ENCODE data around the gene MCRIP2.

MCRIP2 gene

GRCh38 chr16:672371-672770 lies 30.7 kb downstream of the MCRIP2 start:
- Histone ChIP-seq H3K36me3 (ENCODE audit: insufficient read depth, low read length) (peaks cover 26% of the 10 kb centered on the region), H3K4me1 (ENCODE audit: insufficient read depth, low read length) (peaks cover 3% of the 10 kb centered on the region; the same call in 1 of the 2 replicates), H3K9me3 (ENCODE audit: control insufficient read depth, insufficient read depth, low read length) (no peaks in the 10 kb centered on the region), H3K9ac (ENCODE audit: low read depth, low read length) (no peak overlapping the region)

GRCh38 chr16:672851-673250 lies 31.2 kb downstream of the MCRIP2 start:
- peaks cover 26% of the 10 kb centered on the region for H3K36me3 ChIP-seq (ENCODE audit: insufficient read depth, low read length)
- no peak overlapping the region for H3K9ac ChIP-seq (ENCODE audit: low read depth, low read length)
- no peaks in the 10 kb centered on the region; the same call in 1 of the 2 replicates for H3K4me1 ChIP-seq (ENCODE audit: insufficient read depth, low read length)
- no peaks in the 10 kb centered on the region for H3K9me3 ChIP-seq (ENCODE audit: control insufficient read depth, insufficient read depth, low read length)

- no peaks in the 10 kb centered on the region for H3K9me3 ChIP-seq (ENCODE audit: control insufficient read depth, insufficient read depth, low read length)
- H3K36me3 ChIP-seq (ENCODE audit: insufficient read depth, low read length): peaks cover 26% of the 10 kb centered on the region
Measured at GRCh38 chr16:673399-673991, 31.9 kb downstream of the MCRIP2 start.

GRCh38 chr16:674214-674881 lies 32.7 kb downstream of the MCRIP2 start:
- H3K9ac ChIP-seq (ENCODE audit: low read depth, low read length): no peak overlapping the region
- peaks cover 26% of the 10 kb centered on the region for H3K36me3 ChIP-seq (ENCODE audit: insufficient read depth, low read length)
- no peaks in the 10 kb centered on the region for H3K9me3 ChIP-seq (ENCODE audit: control insufficient read depth, insufficient read depth, low read length)
- no peaks in the 10 kb centered on the region for H3K4me1 ChIP-seq (ENCODE audit: insufficient read depth, low read length)

More at GRCh38 chr16:673399-673991, 31.9 kb downstream of the MCRIP2 start:
- Histone ChIP-seq H3K9ac (ENCODE audit: low read depth, low read length) (no peak overlapping the region), H3K4me1 (ENCODE audit: insufficient read depth, low read length) (no peaks in the 10 kb centered on the region; the same call in 1 of the 2 replicates)

GRCh38 chr16:674968-675883 lies 33.6 kb downstream of the MCRIP2 start, which contains the start of gene RHBDL1:
Gene RHBDL1, plus strand, starts transcription at chr16:675671. Its CDS starts 120 bp downstream, at chr16:675791.
- no peaks in the 10 kb centered on the region for H3K4me1 ChIP-seq (ENCODE audit: insufficient read depth, low read length)
- peak within 1 kb of the TSS; percentile 41; the same call in 1 of the 2 replicates for H3K9ac ChIP-seq (ENCODE audit: low read depth, low read length)
- H3K9me3 ChIP-seq (ENCODE audit: control insufficient read depth, insufficient read depth, low read length): no peaks in the 10 kb centered on the region
- peaks cover 19% of the 10 kb centered on the region for H3K36me3 ChIP-seq (ENCODE audit: insufficient read depth, low read length)

- H3K4me1 ChIP-seq (ENCODE audit: insufficient read depth, low read length): no peaks in the 10 kb centered on the region
- peaks cover 11% of the 10 kb centered on the region for H3K36me3 ChIP-seq (ENCODE audit: insufficient read depth, low read length)
- H3K9ac ChIP-seq (ENCODE audit: low read depth, low read length): peak overlapping the region; percentile 41; the same call in 1 of the 2 replicates
- H3K9me3 ChIP-seq (ENCODE audit: control insufficient read depth, insufficient read depth, low read length): no peaks in the 10 kb centered on the region
Measured at GRCh38 chr16:675884-676564, 34.4 kb downstream of the MCRIP2 start.

GRCh38 chr16:676565-676902 lies 34.9 kb downstream of the MCRIP2 start:
- Histone ChIP-seq H3K4me1 (ENCODE audit: insufficient read depth, low read length) (no peaks in the 10 kb centered on the region), H3K9me3 (ENCODE audit: control insufficient read depth, insufficient read depth, low read length) (no peaks in the 10 kb centered on the region), H3K9ac (ENCODE audit: low read depth, low read length) (no peak overlapping the region), H3K36me3 (ENCODE audit: insufficient read depth, low read length) (peaks cover 10% of the 10 kb centered on the region)

GRCh38 chr16:676913-677312 lies 35.3 kb downstream of the MCRIP2 start:
- Histone ChIP-seq H3K9ac (ENCODE audit: low read depth, low read length) (no peak overlapping the region), H3K4me1 (ENCODE audit: insufficient read depth, low read length) (no peaks in the 10 kb centered on the region), H3K36me3 (ENCODE audit: insufficient read depth, low read length) (peaks cover 10% of the 10 kb centered on the region)

GRCh38 chr16:677316-678190 lies 35.9 kb downstream of the MCRIP2 start:
- H3K4me1 ChIP-seq (ENCODE audit: insufficient read depth, low read length): no peaks in the 10 kb centered on the region
- H3K9ac ChIP-seq (ENCODE audit: low read depth, low read length): no peak overlapping the region
- H3K36me3 ChIP-seq (ENCODE audit: insufficient read depth, low read length): peaks cover 6% of the 10 kb centered on the region
- H3K9me3 ChIP-seq (ENCODE audit: control insufficient read depth, insufficient read depth, low read length): no peaks in the 10 kb centered on the region

More at GRCh38 chr16:676913-677312, 35.3 kb downstream of the MCRIP2 start:
- no peaks in the 10 kb centered on the region for H3K9me3 ChIP-seq (ENCODE audit: control insufficient read depth, insufficient read depth, low read length)

GRCh38 chr16:678209-678857 lies 36.7 kb downstream of the MCRIP2 start:
- no peak overlapping the region for H3K9ac ChIP-seq (ENCODE audit: low read depth, low read length)
- no peaks in the 10 kb centered on the region for H3K9me3 ChIP-seq (ENCODE audit: control insufficient read depth, insufficient read depth, low read length)
- peaks cover 8% of the 10 kb centered on the region for H3K36me3 ChIP-seq (ENCODE audit: insufficient read depth, low read length)
- no peaks in the 10 kb centered on the region for H3K4me1 ChIP-seq (ENCODE audit: insufficient read depth, low read length)

- Histone ChIP-seq H3K9ac (ENCODE audit: low read depth, low read length) (peak overlapping the region; percentile 68; the same call in 1 of the 2 replicates), H3K9me3 (ENCODE audit: control insufficient read depth, insufficient read depth, low read length) (no peaks in the 10 kb centered on the region), H3K4me1 (ENCODE audit: insufficient read depth, low read length) (no peaks in the 10 kb centered on the region), H3K36me3 (ENCODE audit: insufficient read depth, low read length) (peaks cover 8% of the 10 kb centered on the region)
Measured at GRCh38 chr16:678858-679813, 37.5 kb downstream of the MCRIP2 start.

Data from ES-I3 (cell line).